ENCODE measurements around the gene PRRC1.

The PRRC1 gene

GRCh38 chr5:127556609-127557334 lies 39.3 kb downstream of the PRRC1 start:
- Histone ChIP-seq H3K36me3 (peaks cover 24 to 42% (median 30%) of the 10 kb centered on the region in 11 experiments), H3K4me1 (no peaks in the 10 kb centered on the region), H3K9me3 (replicated peaks in 1 of 11) (no peaks in the 10 kb centered on the region), H3K27ac (no peak overlapping the region), H3K9ac (no peak overlapping the region), H3K4me3 (no peak overlapping the region), H4K20me1 (no peaks in the 10 kb centered on the region), H3K4me2 (no peak overlapping the region), H3K27me3 (no peaks in the 10 kb centered on the region)
- no peak for TF ChIP-seq Cebpa-rat (IDR thresholded peaks at IDR 0.05)

DNA sequence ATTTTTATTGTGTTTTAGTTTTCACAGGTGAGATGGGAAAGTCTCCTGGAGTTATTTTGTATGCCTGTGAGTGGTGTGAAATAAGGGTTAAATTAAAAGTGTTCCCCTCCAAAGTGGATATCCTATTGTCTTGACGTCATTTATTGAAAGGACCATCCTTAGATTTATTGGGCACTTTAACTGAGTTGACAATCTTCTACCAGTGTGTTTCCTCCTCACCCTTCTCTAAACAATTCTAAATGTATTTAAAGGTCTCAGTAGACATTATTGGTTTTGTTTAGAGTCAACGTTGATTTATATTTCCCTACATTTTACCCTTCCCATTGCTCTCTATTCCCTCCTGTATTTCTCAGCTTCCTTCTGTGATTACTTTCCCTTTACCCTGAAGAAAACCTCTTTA lies 40.8 kb downstream of the PRRC1 start:
- TF ChIP-seq Cebpa-rat (IDR thresholded peaks at IDR 0.05) = no peak
- Histone ChIP-seq H3K27ac (no peak overlapping the region), H3K27me3 (no peaks in the 10 kb centered on the region), H3K4me2 (no peak overlapping the region), H3K9ac (no peak overlapping the region), H3K36me3 (peaks cover 12 to 27% (median 17%) of the 10 kb centered on the region in 11 experiments), H4K20me1 (no peaks in the 10 kb centered on the region), H3K9me3 (replicated peaks in 1 of 11) (no peaks in the 10 kb centered on the region), H3K4me1 (peaks cover 0 to 4% (median 0%) of the 10 kb centered on the region in 10 experiments; a peak in 1 of 20 replicates), H3K4me3 (no peak overlapping the region)

- Histone ChIP-seq H3K27me3 (no peaks in the 10 kb centered on the region), H3K36me3 (no peaks in the 10 kb centered on the region), H4K20me1 (no peaks in the 10 kb centered on the region), H3K27ac (no peak overlapping the region), H3K9ac (no peak overlapping the region), H3K4me3 (no peak overlapping the region), H3K4me1 (peaks cover 0 to 4% (median 0%) of the 10 kb centered on the region in 10 experiments; a peak in 2 of 20 replicates), H3K9me3 (replicated peaks in 1 of 11) (no peaks in the 10 kb centered on the region), H3K4me2 (no peak overlapping the region)
- no peak for TF ChIP-seq Cebpa-rat (IDR thresholded peaks at IDR 0.05)
Measured at GRCh38 chr5:127561254-127561653, 43.8 kb downstream of the PRRC1 start.

GRCh38 chr5:127562252-127562651 lies 44.8 kb downstream of the PRRC1 start:
- H3K27me3 ChIP-seq = no peaks in the 10 kb centered on the region
- H3K4me3 ChIP-seq = no peak overlapping the region
- no peak for TF ChIP-seq Cebpa-rat (IDR thresholded peaks at IDR 0.05)
- H4K20me1 ChIP-seq = no peaks in the 10 kb centered on the region
- H3K4me1 ChIP-seq = peaks cover 0 to 14% (median 9%) of the 10 kb centered on the region in 10 experiments; a peak in 17 of 20 replicates
- H3K9me3 ChIP-seq (replicated peaks in 1 of 11) = no peaks in the 10 kb centered on the region
- H3K27ac ChIP-seq = no peak overlapping the region
- H3K36me3 ChIP-seq = no peaks in the 10 kb centered on the region
- H3K4me2 ChIP-seq = no peak overlapping the region
- H3K9ac ChIP-seq = no peak overlapping the region

DNA sequence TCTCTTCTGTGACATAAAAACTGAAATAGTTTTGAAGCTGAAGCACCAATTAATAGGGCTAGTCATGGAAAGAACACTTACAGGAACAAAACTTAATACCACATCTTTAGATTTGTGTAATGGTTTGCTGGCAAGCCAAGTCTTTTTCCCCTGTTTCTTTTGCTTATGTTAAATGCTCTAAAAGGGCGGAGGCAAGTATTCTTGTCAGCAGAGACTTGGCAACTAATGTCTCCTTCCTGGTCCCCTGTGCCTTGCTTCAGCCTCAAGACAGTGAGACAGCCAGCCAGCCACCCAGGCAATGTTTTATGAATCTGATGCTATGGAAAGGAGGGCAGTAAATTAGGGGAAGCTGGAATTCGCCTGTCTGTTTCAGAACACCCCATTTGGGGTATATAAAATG lies 45.7 kb downstream of the PRRC1 start:
- no peak for TF ChIP-seq Cebpa-rat (IDR thresholded peaks at IDR 0.05)
- Histone ChIP-seq H3K9me3 (replicated peaks in 1 of 11) (no peaks in the 10 kb centered on the region), H4K20me1 (no peaks in the 10 kb centered on the region), H3K4me1 (peaks cover 0 to 23% (median 15%) of the 10 kb centered on the region in 10 experiments; a peak in 17 of 20 replicates), H3K4me3 (no peak overlapping the region), H3K27me3 (no peaks in the 10 kb centered on the region), H3K4me2 (no peak overlapping the region), H3K36me3 (no peaks in the 10 kb centered on the region), H3K27ac (no peak overlapping the region), H3K9ac (no peak overlapping the region)

DNA sequence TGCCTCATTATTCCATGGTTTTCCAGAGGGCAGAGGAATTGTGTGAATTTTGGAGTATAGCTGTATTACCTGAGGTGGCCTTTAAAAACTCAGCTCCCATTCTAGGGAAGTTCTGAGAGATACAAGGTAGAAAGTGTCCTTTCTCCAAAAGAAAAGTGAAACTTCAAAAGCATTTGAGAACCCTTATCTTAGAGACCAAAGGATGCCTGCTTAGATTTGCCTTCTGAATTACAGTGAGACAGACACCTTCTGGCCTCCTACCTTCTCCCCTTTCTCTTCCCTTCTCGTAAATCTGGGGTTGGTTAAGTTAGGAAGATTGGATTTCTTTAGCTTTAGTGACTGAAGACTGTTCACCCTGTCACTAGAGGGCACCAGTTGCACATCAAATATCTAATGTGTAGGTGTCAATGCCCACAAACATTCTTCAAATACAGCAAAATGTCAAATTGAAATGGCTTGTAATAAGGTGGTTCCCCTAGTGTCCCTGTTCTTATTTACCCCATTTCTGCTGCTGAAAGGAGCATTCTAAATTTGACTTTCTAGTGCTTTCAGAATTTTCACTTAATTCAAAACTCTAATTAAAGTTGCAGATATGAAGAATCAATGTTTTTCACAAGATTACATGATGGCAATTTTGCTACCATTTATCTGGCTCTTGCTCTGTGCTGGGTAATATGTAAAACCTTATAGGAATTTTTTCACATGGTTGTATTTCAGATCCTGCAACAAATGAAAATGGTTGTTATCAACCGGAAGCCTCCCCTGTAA lies 46.7 kb downstream of the PRRC1 start:
- Histone ChIP-seq H4K20me1 (no peaks in the 10 kb centered on the region), H3K4me1 (peaks cover 0 to 23% (median 15%) of the 10 kb centered on the region in 10 experiments; a peak in 17 of 20 replicates), H3K36me3 (no peaks in the 10 kb centered on the region), H3K9me3 (replicated peaks in 1 of 11) (peaks cover 0 to 8% (median 2%) of the 10 kb centered on the region in 11 experiments; a peak in 16 of 22 replicates), H3K4me2 (no peak overlapping the region), H3K9ac (no peak overlapping the region), H3K27ac (no peak overlapping the region), H3K27me3 (no peaks in the 10 kb centered on the region), H3K4me3 (no peak overlapping the region)
- TF ChIP-seq Cebpa-rat (IDR thresholded peaks at IDR 0.05) = no peak

DNA sequence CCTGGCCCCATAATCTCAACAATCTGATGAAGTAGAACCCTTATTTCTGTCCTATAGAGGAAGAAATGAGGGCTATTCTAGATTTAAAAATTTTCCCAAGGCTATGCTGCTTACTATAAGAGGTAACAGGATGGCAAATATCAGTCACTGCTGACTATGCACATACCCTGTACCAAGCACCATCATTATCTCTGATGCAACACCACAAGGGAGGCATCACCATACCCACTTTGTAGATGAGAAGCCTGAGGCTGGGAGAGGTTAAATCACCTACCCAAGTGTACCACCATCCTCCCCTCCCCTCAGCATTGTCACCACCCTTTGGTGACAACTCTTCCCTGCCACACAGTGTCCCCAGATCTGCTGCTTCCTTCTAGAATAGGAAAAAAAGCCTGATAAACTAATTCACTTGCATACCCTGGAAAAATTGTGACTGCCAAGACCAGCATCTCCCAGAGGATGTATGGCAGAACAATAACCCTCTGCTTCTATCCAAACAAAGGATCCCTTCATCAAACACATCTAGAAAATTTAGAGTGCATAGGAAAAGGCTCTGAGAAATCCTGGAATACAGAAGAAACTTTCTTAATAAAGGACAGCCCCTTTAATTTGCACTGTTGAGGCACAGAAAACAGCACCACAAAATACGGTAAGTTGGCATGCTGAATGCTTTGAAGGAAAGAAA lies 48.3 kb downstream of the PRRC1 start:
- H3K27me3 ChIP-seq = no peaks in the 10 kb centered on the region
- no peaks in the 10 kb centered on the region for H3K36me3 ChIP-seq
- H3K4me2 ChIP-seq = no peak overlapping the region
- no peak for TF ChIP-seq Cebpa-rat (IDR thresholded peaks at IDR 0.05)
- H3K27ac ChIP-seq = peak overlapping the region in 1 of 11 experiments; percentile 42; a peak in 1 of 22 replicates
- H4K20me1 ChIP-seq = no peaks in the 10 kb centered on the region
- peaks cover 0 to 23% (median 15%) of the 10 kb centered on the region in 10 experiments; a peak in 17 of 20 replicates for H3K4me1 ChIP-seq
- H3K9me3 ChIP-seq (replicated peaks in 1 of 11) = peaks cover 6 to 23% (median 15%) of the 10 kb centered on the region in 11 experiments; a peak in 18 of 22 replicates
- no peak overlapping the region for H3K4me3 ChIP-seq
- no peak overlapping the region for H3K9ac ChIP-seq

- Histone ChIP-seq H3K9ac (no peak overlapping the region), H3K36me3 (no peaks in the 10 kb centered on the region), H3K4me3 (no peak overlapping the region), H3K27me3 (no peaks in the 10 kb centered on the region), H4K20me1 (no peaks in the 10 kb centered on the region), H3K27ac (peak overlapping the region in 2 of 11 experiments; percentile 23 to 42; a peak in 2 of 22 replicates), H3K4me1 (peaks cover 0 to 23% (median 17%) of the 10 kb centered on the region in 10 experiments; a peak in 17 of 20 replicates), H3K9me3 (replicated peaks in 1 of 11) (peaks cover 6 to 23% (median 15%) of the 10 kb centered on the region in 11 experiments; a peak in 18 of 22 replicates), H3K4me2 (peak overlapping the region in 9 of 11 experiments; percentile 36 to 76 (median 66); a peak in 18 of 22 replicates)
- TF ChIP-seq Cebpa-rat (IDR thresholded peaks at IDR 0.05) = no peak; a peak in 2 of 22 replicates
Measured at GRCh38 chr5:127567026-127567768, 49.8 kb downstream of the PRRC1 start.

Measured in BLaER1 treated with 17β-estradiol and CSF1 and Interleukin-3, amounts not matched to agents 10 nM and 100 nM (cell line).